Gastrocnemius medialis (tissue), 4 donors: Measurements from ENCODE around the gene ZBTB4.

Source experiments
- POLR2A ChIP-seq, 2 donors: fragments of 450-650 bp; IDR thresholded peaks; one replicate each; pipeline ENCODE4 v1.6.1; 2017; ENCODE audit warnings: antibody characterized with exemption in 2 of 2, mild to moderate bottlenecking in 2 of 2, moderate library complexity in 2 of 2
- TF ChIP-seq, protein P1 (sequence below), 5 experiments: fragments of 450-650 bp in 3 of 5; fragments of 200-600 bp in 2 of 5; sonication (generic) in 2 of 5; IDR thresholded peaks in 4 of 5; conservative IDR thresholded peaks in 1 of 5; 1 replicate in 4 of 5; 2 replicates in 1 of 5; pipeline ENCODE4 v1.5.1; 2016 to 2019; ENCODE audit warnings: antibody characterized with exemption in 5 of 5, mild to moderate bottlenecking in 3 of 5, moderate library complexity in 3 of 5

- TF ChIP-seq, protein P1, sequence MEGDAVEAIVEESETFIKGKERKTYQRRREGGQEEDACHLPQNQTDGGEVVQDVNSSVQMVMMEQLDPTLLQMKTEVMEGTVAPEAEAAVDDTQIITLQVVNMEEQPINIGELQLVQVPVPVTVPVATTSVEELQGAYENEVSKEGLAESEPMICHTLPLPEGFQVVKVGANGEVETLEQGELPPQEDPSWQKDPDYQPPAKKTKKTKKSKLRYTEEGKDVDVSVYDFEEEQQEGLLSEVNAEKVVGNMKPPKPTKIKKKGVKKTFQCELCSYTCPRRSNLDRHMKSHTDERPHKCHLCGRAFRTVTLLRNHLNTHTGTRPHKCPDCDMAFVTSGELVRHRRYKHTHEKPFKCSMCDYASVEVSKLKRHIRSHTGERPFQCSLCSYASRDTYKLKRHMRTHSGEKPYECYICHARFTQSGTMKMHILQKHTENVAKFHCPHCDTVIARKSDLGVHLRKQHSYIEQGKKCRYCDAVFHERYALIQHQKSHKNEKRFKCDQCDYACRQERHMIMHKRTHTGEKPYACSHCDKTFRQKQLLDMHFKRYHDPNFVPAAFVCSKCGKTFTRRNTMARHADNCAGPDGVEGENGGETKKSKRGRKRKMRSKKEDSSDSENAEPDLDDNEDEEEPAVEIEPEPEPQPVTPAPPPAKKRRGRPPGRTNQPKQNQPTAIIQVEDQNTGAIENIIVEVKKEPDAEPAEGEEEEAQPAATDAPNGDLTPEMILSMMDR (IDR thresholded peaks at IDR 0.05 in 4 of 5, conservative IDR thresholded peaks at IDR 0.05 in 1 of 5) = no peak
- TF ChIP-seq POLR2A (IDR thresholded peaks at IDR 0.05) = no peak
Observed at GRCh38 chr17:7443499-7444485, 35.6 kb downstream of the ZBTB4 start.
